RPMI8226 (cell line): Measurements from ENCODE around the gene SLC12A7.
A peak's percentile ranks its signal among the peaks of the same experiment; 100 is the strongest.
"Not testable (repeated sequence)": the region's sequence is repeated elsewhere in the genome, so short reads cannot be mapped to it uniquely, and the experiment has no call there.

ENCODE experiments used
- DNase-seq: peaks from one replicate; pipeline ENCODE4 v3.0.0-alpha.2; 2015

SLC12A7 gene

DNA sequence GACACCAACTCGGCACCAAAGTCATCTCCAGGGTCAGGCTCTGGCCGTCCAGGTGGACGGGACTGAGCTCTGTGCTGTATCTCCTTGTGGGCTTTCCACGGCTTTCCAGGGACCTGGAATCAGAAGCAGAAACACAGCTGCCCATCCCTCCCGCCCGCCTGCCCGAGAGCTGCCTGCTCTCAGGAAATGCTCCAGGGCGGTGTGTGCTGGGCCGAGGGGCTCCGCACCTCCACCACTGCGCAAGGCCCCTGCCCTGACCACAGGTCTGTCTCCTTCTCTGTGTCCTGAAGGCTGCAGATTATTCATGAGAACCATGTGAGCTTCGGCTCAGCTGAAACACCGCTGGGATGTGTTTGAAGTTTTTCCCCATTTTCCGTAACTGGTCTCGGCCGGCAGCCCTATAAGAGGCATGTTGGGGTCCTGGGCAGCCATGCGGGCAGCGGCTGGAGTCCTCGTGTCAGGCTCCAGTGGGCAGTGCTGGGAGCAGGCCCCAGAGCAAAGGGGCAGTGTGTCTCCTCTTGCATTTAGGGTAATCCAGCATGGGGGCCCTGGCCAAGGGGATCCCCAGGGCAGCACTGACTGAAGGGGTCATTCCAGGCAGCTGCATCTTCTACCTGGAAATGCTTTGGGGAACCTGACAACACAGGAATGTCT is 80.4 kb downstream of the SLC12A7 start:
- DNase-seq = no peak

GRCh38 chr5:1030801-1031271 is 81.0 kb downstream of the SLC12A7 start:
- DNase-seq = no peak

- DNase-seq = no peak
Observed at GRCh38 chr5:1029945-1030625, 81.8 kb downstream of the SLC12A7 start.

GRCh38 chr5:1029282-1029944 is 82.5 kb downstream of the SLC12A7 start:
- DNase-seq = no peak

DNA sequence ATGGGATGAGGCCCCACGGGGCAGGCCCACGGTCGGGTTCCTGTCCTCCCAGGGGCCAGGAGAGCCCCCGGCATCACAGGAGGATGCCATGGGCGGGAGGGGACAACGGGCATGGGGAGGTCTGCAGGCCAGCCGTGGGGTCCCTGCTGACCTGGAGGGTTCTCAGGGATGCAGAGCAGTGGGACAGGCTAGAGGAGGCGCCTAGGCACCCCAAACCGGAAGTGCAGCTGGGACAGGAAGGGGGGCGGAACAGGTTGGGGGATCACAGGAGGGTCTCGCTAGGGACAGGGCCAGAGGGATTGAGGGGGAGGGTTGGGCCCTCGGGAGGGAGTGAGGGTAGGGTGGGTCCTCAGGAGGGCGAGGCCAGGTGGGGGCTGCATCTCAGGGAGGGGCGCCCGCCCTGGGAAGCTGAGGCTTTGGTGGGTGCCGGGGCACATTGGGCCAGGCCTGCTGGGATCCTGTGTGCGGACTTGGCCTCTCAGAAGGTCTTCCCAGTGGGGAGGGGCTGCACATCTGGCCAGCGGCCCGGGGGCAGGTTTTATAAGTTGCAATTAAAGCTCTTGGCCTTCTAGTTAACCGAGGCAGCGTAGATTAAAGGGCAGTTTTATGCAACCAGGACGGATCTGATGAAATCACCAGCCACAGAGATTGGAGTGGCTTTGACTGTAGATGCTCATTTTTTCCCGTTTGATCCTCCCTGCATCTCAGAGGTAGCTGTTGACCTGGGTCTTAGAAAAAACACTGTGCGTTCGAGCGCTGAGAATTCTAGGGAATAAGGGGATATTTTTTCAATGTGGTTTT is 83.2 kb downstream of the SLC12A7 start:
- DNase-seq = no peak

GRCh38 chr5:1027631-1028441 is 84.0 kb downstream of the SLC12A7 start:
- no peak for DNase-seq

GRCh38 chr5:1026700-1027621 is 84.9 kb downstream of the SLC12A7 start:
- DNase-seq = no peak

DNA sequence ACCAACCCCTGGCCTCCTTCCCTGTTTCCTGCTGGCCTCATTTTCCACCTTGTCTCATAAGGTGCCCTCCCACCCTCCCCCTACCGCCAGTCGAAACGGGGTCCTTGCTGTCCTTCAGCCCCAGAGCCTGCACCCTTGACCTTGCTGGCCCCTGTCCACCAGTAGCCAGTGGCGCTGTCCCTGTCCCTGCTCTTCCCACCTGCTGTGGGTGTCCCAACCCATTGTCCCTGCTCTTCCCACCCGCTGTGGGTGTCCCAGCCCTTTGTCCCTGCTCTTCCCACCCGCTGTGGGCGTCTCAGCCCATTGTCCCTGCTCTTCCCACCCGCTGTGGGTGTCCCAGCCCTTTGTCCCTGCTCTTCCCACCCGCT is 89.9 kb downstream of the SLC12A7 start:
- not testable (repeated sequence) for DNase-seq

DNA sequence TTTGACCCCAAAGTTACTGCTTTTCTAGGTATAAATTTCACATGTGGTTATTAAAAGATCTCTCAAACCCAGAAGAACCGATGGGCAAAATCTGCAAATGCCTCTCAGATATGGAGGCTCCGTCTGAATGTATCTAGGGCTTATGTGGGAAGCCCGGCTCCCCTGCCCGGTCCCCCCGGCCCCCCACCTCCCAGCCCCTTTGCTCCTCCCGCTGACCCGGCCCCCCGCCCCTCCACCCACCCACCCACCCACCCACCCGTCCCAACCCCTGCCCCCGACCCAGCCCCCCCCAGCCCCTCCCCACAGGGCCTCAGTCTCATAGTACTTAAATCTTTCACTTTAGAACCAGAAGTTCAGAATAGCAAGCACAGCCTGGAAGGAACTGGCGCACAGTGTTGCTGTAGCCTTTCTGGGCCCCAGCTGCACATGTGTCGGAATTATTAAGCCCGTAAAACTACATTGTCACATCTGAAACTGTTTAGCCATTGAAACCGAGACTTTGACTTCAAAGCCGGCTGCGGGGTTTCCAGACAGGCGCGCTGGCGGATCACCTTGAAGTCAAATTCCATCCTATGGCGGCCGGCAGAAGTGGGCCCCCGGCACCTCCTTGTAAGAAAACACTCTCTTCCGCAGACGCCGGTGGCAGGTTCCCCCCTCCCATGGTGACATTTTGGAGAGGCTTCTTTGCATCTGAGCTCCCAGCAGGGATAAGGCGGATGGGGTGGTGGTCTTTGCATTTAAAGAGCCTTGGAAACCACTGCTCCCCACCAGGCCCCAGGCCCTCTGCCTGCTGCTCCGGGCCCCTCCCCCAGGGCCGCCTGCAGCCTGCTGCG is 90.5 kb downstream of the SLC12A7 start:
- peak; percentile 64 for DNase-seq

DNA sequence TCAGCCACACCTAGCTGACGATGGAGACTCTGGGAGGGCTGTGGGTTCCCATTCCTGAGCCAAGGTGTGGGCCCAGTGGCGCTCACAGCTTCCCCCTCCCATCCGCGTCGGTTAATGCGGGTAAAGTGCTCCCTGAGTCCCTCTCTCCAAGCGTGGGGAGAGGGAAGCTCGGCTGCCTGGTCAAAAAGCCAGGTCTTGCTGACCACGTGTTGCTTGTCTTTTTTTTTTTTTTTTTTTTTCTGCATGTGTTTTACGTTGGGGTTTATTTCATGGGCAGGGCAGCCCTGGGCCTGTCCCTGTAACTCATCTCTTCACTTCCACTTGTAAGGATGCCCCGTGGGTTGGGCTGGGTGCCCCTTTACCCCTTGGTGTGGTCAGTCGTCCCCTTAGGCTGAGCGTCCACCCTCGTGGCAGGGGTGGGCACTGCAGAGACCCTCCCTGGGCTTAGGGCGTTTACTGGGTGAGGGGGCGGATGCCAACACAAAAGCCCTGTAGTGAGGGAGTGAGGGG is 91.4 kb downstream of the SLC12A7 start:
- no peak for DNase-seq

DNA sequence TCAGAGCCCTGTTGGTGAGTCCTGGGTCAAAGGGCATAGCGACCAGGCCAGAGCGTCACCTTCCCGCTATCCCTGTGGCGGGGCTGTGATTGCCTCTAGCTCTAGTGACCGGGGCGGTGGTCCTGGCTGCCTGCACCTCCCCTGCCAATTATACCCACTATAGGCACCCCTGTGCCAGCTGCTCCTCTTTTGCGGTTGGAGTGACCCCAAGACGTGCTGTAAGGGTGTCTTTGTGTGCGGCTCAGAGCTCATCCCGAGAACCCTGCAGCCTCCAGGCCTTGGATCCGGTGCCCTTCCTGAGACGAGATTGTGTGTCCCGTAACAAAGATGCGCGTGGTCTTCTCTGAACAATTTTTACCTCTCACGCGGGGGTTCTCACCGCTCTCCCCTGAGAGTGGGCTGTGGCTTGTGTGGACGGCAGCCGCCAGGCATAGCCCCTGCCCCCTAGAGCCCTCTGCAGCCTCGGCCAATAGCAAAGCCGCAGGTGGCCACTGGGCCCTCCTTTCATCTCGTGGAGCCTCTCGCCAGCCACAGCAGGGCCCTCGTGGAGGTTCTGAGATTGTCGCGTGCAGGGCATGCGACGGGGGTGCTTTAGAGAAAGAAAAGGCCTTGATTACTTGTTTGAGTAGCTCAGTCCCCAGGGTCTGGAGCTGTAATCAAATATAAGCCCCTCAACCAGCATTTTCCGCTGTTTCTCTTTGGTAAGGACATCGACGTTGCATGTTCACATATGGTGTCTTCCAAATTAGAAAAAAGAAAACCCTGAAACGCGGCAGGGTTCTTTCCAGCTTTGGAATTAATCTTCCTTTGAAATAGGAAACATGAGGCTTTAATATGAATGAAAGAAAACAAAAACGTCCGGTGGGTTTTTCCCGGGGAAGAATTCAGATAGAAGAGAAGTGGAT is 92.6 kb downstream of the SLC12A7 start:
- DNase-seq = no peak

DNA sequence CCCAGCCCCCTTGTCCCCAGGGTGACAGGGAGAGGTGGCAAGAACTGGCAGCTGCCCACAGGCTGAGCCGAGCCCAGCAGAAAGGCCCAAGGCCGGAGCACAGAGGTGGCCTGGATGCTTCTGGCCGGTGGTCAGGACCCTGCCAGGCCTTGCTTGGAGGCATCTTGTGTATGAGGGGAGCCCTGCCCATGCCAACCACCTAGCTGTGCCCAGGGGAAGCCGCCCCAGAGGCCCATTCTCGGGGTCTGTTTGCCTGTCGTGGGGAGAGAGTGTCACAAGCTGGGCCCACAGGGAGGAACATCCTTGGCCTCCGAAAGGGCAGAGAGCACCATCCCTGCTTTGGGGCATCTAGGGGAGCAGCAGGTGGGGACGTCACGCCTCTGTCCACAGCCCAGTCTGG is 93.3 kb downstream of the SLC12A7 start:
- DNase-seq = no peak

GRCh38 chr5:1017691-1018455 is 94.0 kb downstream of the SLC12A7 start:
- no peak for DNase-seq

- DNase-seq = no peak
Observed at GRCh38 chr5:1017056-1017455, 94.8 kb downstream of the SLC12A7 start.

DNA sequence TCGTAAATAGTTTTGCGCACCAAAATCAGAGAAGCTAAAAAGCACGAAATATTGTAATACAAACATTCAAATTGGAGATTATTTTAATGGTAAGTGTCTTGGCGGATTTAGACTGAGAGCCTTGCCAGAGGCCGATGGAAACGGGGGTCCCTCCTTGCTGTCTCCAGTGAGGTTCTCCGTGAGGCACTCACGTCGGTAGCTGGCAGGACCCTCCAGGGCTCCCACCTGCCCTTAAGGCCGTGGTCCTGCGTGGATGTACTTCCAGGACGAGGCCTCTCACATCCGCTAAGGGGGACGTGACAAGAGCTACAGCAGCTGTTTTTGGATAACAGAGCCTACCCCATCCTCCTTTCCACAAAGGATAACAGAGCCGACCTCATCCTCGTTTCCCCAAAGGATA is 95.4 kb downstream of the SLC12A7 start:
- no peak for DNase-seq

DNA sequence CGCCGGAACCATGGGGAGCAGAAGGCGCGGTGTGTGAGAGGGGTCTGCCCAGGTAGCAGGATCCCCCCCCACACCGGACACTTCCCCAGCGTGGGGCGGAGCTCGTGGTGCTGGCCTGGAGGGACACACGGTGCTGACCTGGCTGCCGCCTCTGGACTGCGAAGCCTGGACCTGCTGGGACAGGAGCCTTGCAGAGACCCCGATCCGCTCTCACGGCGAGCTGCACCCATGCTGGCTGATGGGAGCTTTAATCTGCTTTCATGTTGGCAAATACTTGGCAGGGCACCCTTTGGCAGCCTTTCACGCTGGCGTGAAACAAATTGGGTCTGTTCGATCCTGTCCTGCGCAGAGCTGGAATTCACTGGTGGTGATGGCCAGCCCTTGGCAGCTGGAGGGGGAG is 95.8 kb downstream of the SLC12A7 start:
- DNase-seq = no peak

GRCh38 chr5:1015507-1015906 is 96.4 kb downstream of the SLC12A7 start:
- no peak for DNase-seq

DNA sequence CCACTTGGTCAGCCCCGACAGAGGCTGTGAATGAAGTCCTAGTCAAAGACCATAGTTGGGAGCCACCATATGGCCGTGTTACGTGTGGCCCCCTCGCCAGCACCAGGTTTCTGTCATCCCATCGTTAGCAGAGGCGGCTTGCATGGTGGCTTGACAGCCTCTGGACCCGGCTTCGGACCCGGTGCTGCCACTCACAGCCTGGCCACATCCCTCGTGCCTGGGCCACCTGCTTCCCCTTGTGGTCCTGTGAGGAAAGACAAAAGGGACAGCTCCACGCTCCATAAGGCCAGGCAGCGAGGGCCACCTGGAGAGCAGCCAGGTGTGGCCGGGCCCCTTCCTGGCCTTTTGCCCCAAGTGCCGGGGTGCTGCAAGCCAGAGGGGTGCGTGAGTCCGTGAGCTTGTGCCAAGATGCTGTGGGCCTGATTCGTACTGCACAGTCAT is 97.1 kb downstream of the SLC12A7 start:
- no peak for DNase-seq
